SK-N-SH treated with all-trans-retinoic acid at 6 μM for 48 hours (cell line): ENCODE measurements around the gene SLC39A2.

Source experiments
- ARNTL ChIP-seq: fragments of 450-650 bp; formaldehyde crosslinking; IDR thresholded peaks from 2 replicates; pipeline ENCODE4 v1.5.0; 2020; ENCODE audit warnings: low read depth, mild to moderate bottlenecking, moderate library complexity, borderline replicate concordance
- CREB5 ChIP-seq: fragments of 250-450 bp; sonication (Bioruptor Pico); IDR thresholded peaks from 2 replicates; pipeline ENCODE4 v1.5.1; 2020; ENCODE audit warnings: low read depth, mild to moderate bottlenecking, moderate library complexity
- CSDC2 ChIP-seq: fragments of 250-450 bp; sonication (Bioruptor Pico); IDR thresholded peaks from 2 replicates; pipeline ENCODE4 v1.5.0; 2020; ENCODE audit warnings: mild to moderate bottlenecking, moderate library complexity
- CSRNP3 ChIP-seq: fragments of 250-450 bp; sonication (Bioruptor Pico); IDR thresholded peaks from 2 replicates; pipeline ENCODE4 v1.5.1; 2021; ENCODE audit warnings: mild to moderate bottlenecking, moderate library complexity
- ESRRG ChIP-seq: fragments of 250-450 bp; sonication (Bioruptor Pico); IDR thresholded peaks from 2 replicates; pipeline ENCODE4 v1.6.1; 2021; ENCODE audit warnings: mild to moderate bottlenecking
- GLIS3 ChIP-seq: fragments of 250-450 bp; sonication (Bioruptor Pico); IDR thresholded peaks from 2 replicates; pipeline ENCODE4 v1.5.0; 2020; ENCODE audit warnings: mild to moderate bottlenecking, moderate library complexity
- ISL1 ChIP-seq: fragments of 250-450 bp; sonication (Bioruptor Pico); IDR thresholded peaks from 2 replicates; pipeline ENCODE4 v2.1.2; 2022; ENCODE audit warnings: mild to moderate bottlenecking, moderate library complexity
- PATZ1 ChIP-seq: fragments of 250-450 bp; sonication (Bioruptor Pico); IDR thresholded peaks from 2 replicates; pipeline ENCODE4 v1.8.0; 2020; ENCODE audit warnings: mild to moderate bottlenecking, moderate library complexity, borderline replicate concordance
- PPARA ChIP-seq: fragments of 250-450 bp; sonication (Bioruptor Pico); IDR thresholded peaks from 2 replicates; pipeline ENCODE4 v1.5.0; 2020; ENCODE audit warnings: mild to moderate bottlenecking, borderline replicate concordance
- SNAI2 ChIP-seq: fragments of 250-450 bp; sonication (Bioruptor Pico); IDR thresholded peaks from 2 replicates; pipeline ENCODE4 v1.5.0; 2020; ENCODE audit warnings: mild to moderate bottlenecking, moderate library complexity
- TOX ChIP-seq: fragments of 250-450 bp; sonication (Bioruptor Pico); IDR thresholded peaks from 2 replicates; pipeline ENCODE4 v1.8.0; 2021; ENCODE audit warnings: mild to moderate bottlenecking, moderate library complexity, borderline replicate concordance
- ZC3H10 ChIP-seq: fragments of 250-450 bp; sonication (Bioruptor Pico); IDR thresholded peaks from 2 replicates; pipeline ENCODE4 v1.5.1; 2021; ENCODE audit warnings: mild to moderate bottlenecking, moderate library complexity
- ZFP3 ChIP-seq: fragments of 250-450 bp; sonication (Bioruptor Pico); IDR thresholded peaks from 2 replicates; pipeline ENCODE4 v1.5.0; 2020; ENCODE audit warnings: mild to moderate bottlenecking, moderate library complexity
- ZNF70 ChIP-seq: fragments of 450-650 bp; formaldehyde crosslinking; IDR thresholded peaks from 2 replicates; pipeline ENCODE4 v1.5.0; 2020; ENCODE audit warnings: mild to moderate bottlenecking, moderate library complexity

- no peak for TF ChIP-seq PATZ1 (CRISPR knock-in tag)
- no peak for TF ChIP-seq PPARA (CRISPR knock-in tag)
- no peak for TF ChIP-seq CSRNP3 (CRISPR knock-in tag)
- TF ChIP-seq ZNF70 (CRISPR knock-in tag) = no peak
- TF ChIP-seq CREB5 (CRISPR knock-in tag) = no peak
- TF ChIP-seq ISL1 (CRISPR knock-in tag) = no peak
- no peak for TF ChIP-seq TOX (CRISPR knock-in tag)
- no peak for TF ChIP-seq ZFP3 (CRISPR knock-in tag)
- TF ChIP-seq CSDC2 = no peak
- TF ChIP-seq GLIS3 = no peak
- TF ChIP-seq ESRRG = no peak
- no peak for TF ChIP-seq ARNTL (CRISPR knock-in tag)
- no peak for TF ChIP-seq SNAI2 (CRISPR knock-in tag)
- TF ChIP-seq ZC3H10 = no peak
Measured at GRCh38 chr14:21040370-21040925, 41.4 kb downstream of the SLC39A2 start.
